Duodenal mucosa (tissue), 2 donors: ENCODE measurements around the gene CD247.
"Not testable (repeated sequence)": the region's sequence is repeated elsewhere in the genome, so short reads cannot be mapped to it uniquely, and the experiment has no call there.

Source experiments
- H3K27ac ChIP-seq: one replicate; pipeline ENCODE4 v1.7.0; 2013; ENCODE audit warnings: low read depth, low read length
- H3K27me3 ChIP-seq, 2 donors: one replicate each; pipeline ENCODE4 v1.7.0; 2013; ENCODE audit warnings: low read length in 2 of 2, control low read depth in 1 of 2; ENCODE audit not compliant: insufficient read depth in 2 of 2, control insufficient read depth in 1 of 2
- H3K36me3 ChIP-seq, 2 donors: one replicate each; pipeline ENCODE4 v1.7.0; 2013; ENCODE audit warnings: low read length in 2 of 2, control low read depth in 1 of 2; ENCODE audit not compliant: insufficient read depth in 2 of 2, control insufficient read depth in 1 of 2
- H3K4me1 ChIP-seq, 2 donors: one replicate each; pipeline ENCODE4 v1.7.0; 2013; ENCODE audit warnings: low read length in 2 of 2, control low read depth in 1 of 2; ENCODE audit not compliant: insufficient read depth in 2 of 2, control insufficient read depth in 1 of 2
- H3K4me3 ChIP-seq, 2 donors: one replicate each; pipeline ENCODE4 v1.7.0; 2013; ENCODE audit warnings: low read length in 2 of 2, low read depth in 1 of 2
- H3K9ac ChIP-seq, 2 donors: one replicate each; pipeline ENCODE4 v1.7.0; 2013; ENCODE audit warnings: low read length in 2 of 2, low read depth in 1 of 2
- H3K9me3 ChIP-seq, 2 donors: one replicate each; pipeline ENCODE4 v1.7.0; 2013; ENCODE audit warnings: low read length in 2 of 2, control low read depth in 1 of 2; ENCODE audit not compliant: control insufficient read depth in 1 of 2

CD247 gene

DNA sequence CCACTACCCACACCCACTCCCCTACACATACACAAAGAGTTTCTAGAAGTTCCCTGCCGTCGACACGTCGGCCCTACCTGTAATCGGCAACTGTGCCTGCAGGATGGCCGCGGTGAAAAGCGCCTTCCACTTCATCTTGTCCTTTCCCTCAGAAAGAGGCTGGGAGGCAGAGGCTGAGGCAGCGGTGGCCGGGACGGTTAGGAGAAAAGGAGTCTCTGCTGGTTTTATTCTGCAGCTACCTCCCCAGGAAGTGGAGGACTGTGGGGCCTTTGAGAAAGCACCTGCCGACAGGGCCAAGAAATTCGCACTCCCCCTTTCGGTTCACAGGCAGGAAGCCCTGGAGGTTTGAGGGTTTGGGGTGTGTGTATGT is at the start of gene CD247:
Gene CD247 (minus strand): TSS at position 199 of the 370 bp plus-strand sequence. CDS start 64 bp downstream, at position 135.
- Histone ChIP-seq H3K27ac (no peak within 1 kb of the TSS), H3K9me3 (no peaks in the 10 kb centered on the region), H3K36me3 (no peaks in the 10 kb centered on the region), H3K4me1 (no peaks in the 10 kb centered on the region), H3K9ac (peak within 1 kb of the TSS; percentile 45 to 57), H3K27me3 (peaks cover 0 to 2% of the 10 kb centered on the region in 2 donors), H3K4me3 (peak within 1 kb of the TSS; percentile 51 to 57)

DNA sequence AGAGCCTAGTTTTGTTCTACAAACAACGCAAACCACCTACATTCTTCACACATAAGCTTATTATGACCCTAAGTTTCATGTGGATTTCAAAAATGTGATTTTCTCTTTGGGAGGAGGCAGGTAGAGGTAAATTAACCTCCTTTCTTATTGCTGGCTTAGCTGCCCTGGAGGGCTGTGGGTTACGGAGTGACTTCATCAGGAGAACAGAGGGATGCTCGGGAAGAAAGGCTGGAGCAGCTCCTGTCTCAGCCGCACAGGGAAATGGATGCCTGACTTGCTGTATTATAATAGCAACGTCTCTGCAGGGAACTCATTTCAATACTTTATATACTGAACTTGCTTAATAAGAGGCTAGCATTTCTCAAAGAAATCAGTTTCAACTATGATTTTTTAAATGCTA is 49.3 kb upstream of the CD247 start:
- Histone ChIP-seq H3K9ac (no peak overlapping the region), H3K27me3 (peaks cover 0 to 3% of the 10 kb centered on the region in 2 donors), H3K4me1 (no peaks in the 10 kb centered on the region), H3K27ac (no peak overlapping the region), H3K4me3 (no peak overlapping the region), H3K9me3 (no peaks in the 10 kb centered on the region), H3K36me3 (no peaks in the 10 kb centered on the region)

DNA sequence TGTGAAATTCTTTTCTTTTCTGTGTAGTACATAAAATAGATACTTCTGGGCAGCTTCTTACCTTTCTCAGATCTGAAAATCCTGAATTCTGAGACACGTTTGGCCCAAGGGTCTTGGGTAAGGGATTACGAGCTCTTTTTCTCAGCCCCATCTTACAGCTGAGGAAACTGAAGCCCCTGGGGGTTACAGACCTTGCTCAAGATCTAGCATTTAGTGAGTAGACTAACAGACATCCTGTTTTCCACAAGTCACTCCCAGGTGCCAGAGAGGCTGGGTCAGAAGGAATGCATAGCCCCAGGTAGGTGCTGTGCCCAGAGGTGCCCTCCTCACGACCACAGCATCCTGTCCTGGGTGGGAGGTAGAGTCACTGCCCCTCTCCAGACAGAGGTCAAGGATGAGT is 48.4 kb upstream of the CD247 start:
- no peaks in the 10 kb centered on the region for H3K9me3 ChIP-seq
- H3K27ac ChIP-seq, result no peak overlapping the region
- H3K36me3 ChIP-seq, result no peaks in the 10 kb centered on the region
- no peaks in the 10 kb centered on the region for H3K4me1 ChIP-seq
- H3K4me3 ChIP-seq, result no peak overlapping the region
- no peaks in the 10 kb centered on the region for H3K27me3 ChIP-seq
- H3K9ac ChIP-seq, result no peak overlapping the region

DNA sequence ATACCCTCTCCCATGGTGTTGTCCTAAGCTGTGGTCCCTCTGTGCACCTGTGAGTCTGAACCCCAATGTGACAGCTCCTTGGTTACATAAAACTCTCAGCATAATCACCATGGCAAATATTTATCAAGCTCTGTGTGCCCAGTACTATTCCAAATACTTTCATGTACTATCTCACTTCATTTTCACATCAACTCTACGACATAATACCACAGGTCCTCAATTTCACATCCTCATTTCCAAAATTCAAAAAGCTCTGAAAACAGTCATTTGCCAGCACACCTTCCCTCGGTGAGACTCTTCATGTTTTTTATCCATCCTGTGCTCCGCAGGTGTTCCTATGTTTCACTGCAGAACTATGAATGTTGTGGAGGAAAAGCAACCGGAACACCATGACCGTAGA is 47.6 kb upstream of the CD247 start:
- Histone ChIP-seq H3K36me3 (no peaks in the 10 kb centered on the region), H3K9me3 (no peaks in the 10 kb centered on the region), H3K4me3 (no peak overlapping the region), H3K27ac (no peak overlapping the region), H3K4me1 (no peaks in the 10 kb centered on the region), H3K9ac (no peak overlapping the region), H3K27me3 (no peaks in the 10 kb centered on the region)

DNA sequence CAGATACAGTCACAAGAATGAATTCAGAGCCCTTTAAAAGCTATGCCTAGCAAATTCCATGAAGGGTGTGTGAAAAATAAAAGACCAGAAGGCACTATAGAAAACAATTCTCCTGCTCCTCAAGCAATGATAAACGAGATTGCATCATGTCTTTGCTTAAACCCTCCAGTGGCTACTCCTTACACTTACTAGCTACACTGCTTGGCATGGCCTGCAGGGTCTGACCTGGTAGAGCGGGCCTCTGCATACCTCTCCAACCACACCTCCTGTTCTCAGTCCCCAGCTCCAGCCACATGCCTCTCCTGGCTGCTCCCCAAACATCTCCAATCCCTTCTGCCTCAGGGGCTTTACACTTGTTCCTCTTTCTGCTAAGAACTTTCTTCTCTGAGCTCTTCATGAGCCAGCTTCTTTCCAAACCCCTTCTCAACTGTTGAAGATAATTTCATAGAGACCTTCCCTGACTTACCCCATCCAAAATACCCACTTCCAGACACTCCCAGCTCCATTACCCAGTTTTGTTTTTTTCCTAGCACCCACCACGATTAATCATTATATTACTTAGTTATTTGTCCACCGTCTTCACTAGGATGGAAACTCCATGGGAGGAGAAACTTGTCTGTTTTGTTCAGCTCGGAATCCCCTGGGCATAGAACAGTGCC is 46.4 kb upstream of the CD247 start:
- Histone ChIP-seq H3K4me1 (no peaks in the 10 kb centered on the region), H3K36me3 (no peaks in the 10 kb centered on the region), H3K4me3 (no peak overlapping the region), H3K9me3 (no peaks in the 10 kb centered on the region), H3K9ac (no peak overlapping the region), H3K27me3 (no peaks in the 10 kb centered on the region), H3K27ac (no peak overlapping the region)

DNA sequence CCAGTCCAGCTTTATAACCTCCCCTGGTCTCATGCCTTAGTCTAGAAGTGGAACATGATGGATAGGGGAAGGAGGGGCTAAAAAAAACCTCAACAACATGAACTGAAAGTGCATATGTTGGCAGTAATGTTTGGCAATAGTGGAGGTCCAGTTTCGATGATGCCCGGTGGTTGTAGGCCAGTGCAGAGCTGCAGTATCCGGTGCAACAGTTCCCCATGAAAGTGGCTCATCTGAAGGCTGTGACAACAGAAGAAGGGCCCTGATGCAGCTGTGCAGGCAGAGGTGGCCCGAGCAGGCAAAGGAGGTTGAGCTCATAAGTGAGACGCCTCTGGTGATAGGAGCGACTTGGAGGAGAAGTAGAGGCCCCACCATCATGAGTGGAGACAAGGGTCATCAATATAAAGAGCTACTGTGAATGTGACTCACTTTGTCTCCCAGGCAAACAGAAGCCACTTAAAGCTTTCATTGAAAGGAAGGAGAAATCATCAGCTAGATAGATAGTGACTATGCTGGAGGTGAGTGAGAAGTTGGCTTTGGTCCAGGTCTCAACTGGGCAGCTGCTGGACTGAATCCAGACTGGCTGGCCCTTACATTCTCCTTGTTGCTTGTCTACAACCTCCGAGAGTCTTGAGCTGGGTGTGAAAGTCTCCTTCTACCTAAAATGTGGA is 45.4 kb upstream of the CD247 start:
- Histone ChIP-seq H3K27me3 (no peaks in the 10 kb centered on the region), H3K9me3 (no peaks in the 10 kb centered on the region), H3K9ac (no peak overlapping the region), H3K4me1 (no peaks in the 10 kb centered on the region), H3K36me3 (no peaks in the 10 kb centered on the region), H3K27ac (no peak overlapping the region), H3K4me3 (no peak overlapping the region)

DNA sequence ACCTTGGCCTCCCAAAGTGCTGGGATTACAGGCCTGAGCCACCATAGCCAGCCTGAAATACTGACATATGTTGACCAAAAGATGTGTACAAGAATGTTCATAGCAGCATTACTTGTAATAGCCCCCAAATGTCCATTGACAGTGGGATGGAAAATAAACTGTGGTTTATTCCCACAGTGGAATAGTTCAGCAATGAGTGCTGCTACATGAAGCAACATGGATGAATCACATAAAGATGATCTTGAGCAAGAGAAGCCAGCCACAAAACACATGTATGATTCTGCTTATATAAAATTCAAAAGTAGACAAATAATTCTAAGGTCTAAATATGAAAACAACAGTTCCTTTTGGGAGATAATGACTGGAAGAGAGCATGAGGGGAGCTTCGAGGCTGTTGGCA is 44.4 kb upstream of the CD247 start:
- no peaks in the 10 kb centered on the region for H3K27me3 ChIP-seq
- H3K9ac ChIP-seq, result no peak overlapping the region
- H3K4me1 ChIP-seq, result no peaks in the 10 kb centered on the region
- no peaks in the 10 kb centered on the region for H3K36me3 ChIP-seq
- no peak overlapping the region for H3K27ac ChIP-seq
- H3K9me3 ChIP-seq, result no peaks in the 10 kb centered on the region
- H3K4me3 ChIP-seq, result no peak overlapping the region

DNA sequence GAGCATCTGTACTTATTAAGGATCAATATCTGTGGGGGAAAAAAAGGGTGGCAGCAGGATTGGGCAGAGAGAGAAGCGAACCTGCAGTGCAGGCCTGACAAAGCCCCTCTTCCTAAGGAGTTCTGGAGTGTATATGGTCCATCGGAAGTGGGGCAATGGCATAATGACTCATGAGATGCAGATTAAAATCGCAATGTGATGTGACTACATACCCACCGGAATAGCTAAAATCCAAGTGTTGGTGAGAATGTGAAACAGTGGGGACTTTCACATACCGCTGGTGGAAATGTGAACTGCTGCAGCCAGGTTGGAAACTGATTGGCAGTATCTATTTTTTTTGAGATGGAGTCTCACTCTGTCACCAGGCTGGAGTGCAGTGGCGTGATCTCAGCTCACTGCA is 43.4 kb upstream of the CD247 start:
- Histone ChIP-seq H3K4me3 (no peak overlapping the region), H3K27ac (no peak overlapping the region), H3K9me3 (no peaks in the 10 kb centered on the region), H3K9ac (no peak overlapping the region), H3K27me3 (no peaks in the 10 kb centered on the region), H3K4me1 (no peaks in the 10 kb centered on the region), H3K36me3 (no peaks in the 10 kb centered on the region)

DNA sequence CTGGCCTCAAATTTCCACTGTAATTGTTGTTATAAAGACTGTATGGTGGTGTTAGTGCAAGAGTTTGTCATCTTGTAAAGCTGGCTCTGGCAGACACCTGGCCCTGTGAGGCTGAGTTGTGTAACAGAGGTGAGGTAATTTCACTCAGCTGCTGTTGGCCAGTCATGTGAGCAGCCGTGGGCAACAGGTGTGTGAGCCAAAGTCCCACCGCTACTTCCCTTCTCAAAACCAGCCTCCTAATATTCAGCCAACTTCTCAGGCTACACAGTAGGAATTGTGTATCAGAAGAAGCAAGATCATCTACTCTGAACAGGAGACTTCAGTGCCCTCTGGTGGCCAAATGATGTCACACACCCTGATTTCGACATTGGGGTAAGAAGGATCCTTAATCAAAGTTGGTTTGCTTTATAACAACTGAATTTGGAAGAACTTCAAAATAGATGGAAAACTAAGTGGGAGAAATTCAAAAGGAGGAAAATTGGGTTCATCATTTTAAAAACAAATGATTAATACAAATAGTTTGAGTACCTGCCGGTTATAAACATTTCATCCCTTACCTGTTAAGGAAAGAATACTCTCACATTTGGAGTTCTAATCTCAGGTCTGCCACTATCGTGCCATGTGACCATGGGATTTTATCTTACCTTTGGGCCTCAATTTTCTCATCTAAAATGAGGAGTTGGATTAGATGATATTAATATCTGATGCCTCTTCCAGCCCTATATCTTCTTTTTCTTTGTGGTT is 37.8 kb upstream of the CD247 start:
- no peaks in the 10 kb centered on the region for H3K36me3 ChIP-seq
- no peaks in the 10 kb centered on the region for H3K9me3 ChIP-seq
- peak overlapping the region in 1 of 2 donors; percentile 27 for H3K9ac ChIP-seq
- no peak overlapping the region for H3K4me3 ChIP-seq
- peaks cover 9 to 18% of the 10 kb centered on the region in 2 donors for H3K4me1 ChIP-seq
- no peaks in the 10 kb centered on the region for H3K27me3 ChIP-seq
- no peak overlapping the region for H3K27ac ChIP-seq

DNA sequence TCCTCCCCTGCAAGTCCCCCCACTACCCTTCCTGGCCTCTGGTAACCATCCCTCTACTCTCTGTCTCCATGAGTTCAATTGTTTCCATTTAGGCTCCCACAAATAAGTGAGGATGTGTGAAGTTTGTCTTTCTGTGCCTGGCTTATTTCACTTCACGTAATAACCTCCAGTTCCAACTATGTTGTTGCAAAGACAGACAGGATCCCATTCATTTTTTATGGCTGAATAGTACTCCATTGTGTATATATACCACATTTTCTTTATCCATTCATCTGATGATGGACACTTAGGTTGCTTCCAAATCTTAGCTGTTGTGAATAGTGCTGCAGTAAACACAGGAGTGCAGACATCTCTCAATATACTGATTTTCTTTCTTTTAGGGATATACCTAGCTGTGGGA is 36.7 kb upstream of the CD247 start:
- not testable (repeated sequence) for H3K36me3 ChIP-seq, H3K27ac ChIP-seq, H3K9me3 ChIP-seq, H3K9ac ChIP-seq, H3K4me3 ChIP-seq, H3K27me3 ChIP-seq
- peaks cover 9 to 20% of the 10 kb centered on the region in 2 donors for H3K4me1 ChIP-seq
